HepG2 (cell line): Measurements from ENCODE around the gene TMEM14C. TPM values are rescaled to one million over a fixed set of nuclear protein-coding genes. Genes with fewer than 3 reads are reported as not detected.

Experiments used
- MAFG ChIP-seq: sonication (generic); formaldehyde crosslinking; IDR thresholded peaks from 2 replicates; pipeline ENCODE4 v1.5.1; 2020; ENCODE audit warnings: mild to moderate bottlenecking, missing genetic modification reagents
- SMC3 ChIP-seq: IDR thresholded peaks from 2 replicates; pipeline ENCODE4 v1.6.1; 2011; ENCODE audit warnings: low read length, improper control_type of control experiment
- ZNF337 ChIP-seq: sonication (generic); formaldehyde crosslinking; IDR thresholded peaks from 2 replicates; pipeline ENCODE4 v1.5.1; 2020; ENCODE audit warnings: missing genetic modification reagents, low read depth, mild to moderate bottlenecking, borderline replicate concordance
- ZNF432 ChIP-seq: sonication (generic); formaldehyde crosslinking; IDR thresholded peaks from 2 replicates; pipeline ENCODE4 v1.5.0; 2020; ENCODE audit warnings: missing genetic modification reagents, mild to moderate bottlenecking, borderline replicate concordance
- ZNF543 ChIP-seq: sonication (generic); formaldehyde crosslinking; IDR thresholded peaks from 2 replicates; pipeline ENCODE4 v1.4.0; 2020; ENCODE audit warnings: mild to moderate bottlenecking, missing genetic modification reagents
- ZNF709 ChIP-seq: sonication (generic); formaldehyde crosslinking; IDR thresholded peaks from 2 replicates; pipeline ENCODE4 v1.5.0; 2020; ENCODE audit warnings: mild to moderate bottlenecking, missing genetic modification reagents
- polyA plus RNA-seq, 8 experiments: library from polyadenylated mRNA; depleted of rRNA in 3 of 8; stranded (reverse) in 7 of 8; unstranded in 1 of 8; fragments of >200 nt; fragmentation: Illumina TruSeq in 4 of 8; extraction: Trizol in 4 of 8; gene quantifications; 2 replicates each; pipeline versions ENCODE4 v1.2.1 to v1.2.3, GENCODE V29; 2011 to 2016; ENCODE audit warnings: low read depth in 4 of 8, missing spikeins in 1 of 8, mixed read lengths in 1 of 8; ENCODE audit not compliant: insufficient read depth in 1 of 8
- total RNA-seq, 5 experiments: library from RNA; depleted of rRNA; stranded (reverse); fragments of >200 nt; fragmentation: Illumina TruSeq; extraction: Trizol; gene quantifications; 2 replicates each; pipeline ENCODE4 v1.2.3, GENCODE V29; 2016; ENCODE audit warnings: low read depth in 1 of 5
- TF ChIP-seq, protein P1 (sequence below): sonication (generic); formaldehyde crosslinking; IDR thresholded peaks from 2 replicates; pipeline ENCODE4 v1.4.0; 2020; ENCODE audit warnings: mild to moderate bottlenecking, missing genetic modification reagents
- TF ChIP-seq, protein P2 (sequence below): sonication (generic); formaldehyde crosslinking; conservative IDR thresholded peaks from 2 replicates; pipeline ENCODE4 v1.4.0; 2020; ENCODE audit warnings: mild to moderate bottlenecking, missing genetic modification reagents, moderate library complexity
- TF ChIP-seq, protein P3 (sequence below): sonication (generic); formaldehyde crosslinking; IDR thresholded peaks from 2 replicates; pipeline ENCODE4 v1.5.1; 2020; ENCODE audit warnings: missing genetic modification reagents, mild to moderate bottlenecking, borderline replicate concordance
- TF ChIP-seq, protein P4 (sequence below): sonication (generic); formaldehyde crosslinking; IDR thresholded peaks from 2 replicates; pipeline ENCODE4 v1.4.0; 2020; ENCODE audit warnings: missing genetic modification reagents
- TF ChIP-seq, protein P5 (sequence below): sonication (generic); formaldehyde crosslinking; IDR thresholded peaks from 2 replicates; pipeline ENCODE4 v1.8.1; 2022; ENCODE audit warnings: mild to moderate bottlenecking, missing genetic modification reagents

The TMEM14C gene
- total and polyA plus RNA-seq, 2 of the 13 experiments (the other 11 are each of a cell fraction or from before 2014, with no cell fraction given), result 184 TPM

DNA sequence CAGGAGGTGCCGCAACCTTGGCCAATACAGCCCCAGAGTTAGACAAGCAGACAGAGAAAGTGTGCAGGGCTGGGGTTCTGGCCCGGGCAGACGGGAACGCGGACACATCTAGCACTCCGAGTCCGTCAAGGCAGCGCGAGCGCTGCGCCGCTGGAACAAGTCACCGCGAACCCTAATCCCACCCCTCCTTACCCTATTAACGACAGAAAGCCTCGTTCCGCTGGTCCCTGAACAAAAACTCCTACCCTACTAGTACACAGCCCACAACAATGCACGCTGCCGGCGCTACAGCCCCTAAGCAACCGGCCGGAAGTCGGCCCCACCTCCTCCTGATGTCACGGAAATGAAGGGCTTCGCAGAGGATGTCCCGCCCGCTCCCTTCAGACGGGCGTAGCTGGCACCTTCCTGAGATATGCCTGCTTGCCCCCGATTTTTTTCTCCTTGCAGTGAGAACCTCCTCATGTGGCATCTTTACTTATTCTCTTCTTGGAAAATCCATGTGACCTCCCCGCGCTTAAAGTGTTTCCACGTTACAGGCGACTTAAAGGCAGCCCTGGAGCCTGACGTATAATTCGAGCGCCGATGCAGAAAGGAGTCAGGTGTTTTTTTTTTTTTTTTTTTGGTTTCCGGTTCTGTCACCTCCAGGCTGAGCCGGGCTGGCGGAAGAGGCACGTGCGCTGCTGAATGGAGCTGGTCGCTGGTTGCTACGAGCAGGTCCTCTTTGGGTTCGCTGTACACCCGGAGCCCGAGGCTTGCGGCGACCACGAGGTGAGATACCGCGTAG lies 28.4 kb upstream of the TMEM14C start, which contains the start of the genes C6orf52 and PAK1IP1 (continued):
- TF ChIP-seq ZNF709 (CRISPR knock-in tag) (peak; percentile 84), MAFG (CRISPR knock-in tag) (no peak), ZNF432 (CRISPR knock-in tag) (no peak), SMC3 (no peak; the same call in 1 of the 2 replicates), ZNF337 (0 out of 2 replicates have a peak, but pooled peaks have one; percentile 62), ZNF543 (CRISPR knock-in tag) (0 out of 2 replicates have a peak, but pooled peaks have one; percentile 39)
- TF ChIP-seq, protein P1, sequence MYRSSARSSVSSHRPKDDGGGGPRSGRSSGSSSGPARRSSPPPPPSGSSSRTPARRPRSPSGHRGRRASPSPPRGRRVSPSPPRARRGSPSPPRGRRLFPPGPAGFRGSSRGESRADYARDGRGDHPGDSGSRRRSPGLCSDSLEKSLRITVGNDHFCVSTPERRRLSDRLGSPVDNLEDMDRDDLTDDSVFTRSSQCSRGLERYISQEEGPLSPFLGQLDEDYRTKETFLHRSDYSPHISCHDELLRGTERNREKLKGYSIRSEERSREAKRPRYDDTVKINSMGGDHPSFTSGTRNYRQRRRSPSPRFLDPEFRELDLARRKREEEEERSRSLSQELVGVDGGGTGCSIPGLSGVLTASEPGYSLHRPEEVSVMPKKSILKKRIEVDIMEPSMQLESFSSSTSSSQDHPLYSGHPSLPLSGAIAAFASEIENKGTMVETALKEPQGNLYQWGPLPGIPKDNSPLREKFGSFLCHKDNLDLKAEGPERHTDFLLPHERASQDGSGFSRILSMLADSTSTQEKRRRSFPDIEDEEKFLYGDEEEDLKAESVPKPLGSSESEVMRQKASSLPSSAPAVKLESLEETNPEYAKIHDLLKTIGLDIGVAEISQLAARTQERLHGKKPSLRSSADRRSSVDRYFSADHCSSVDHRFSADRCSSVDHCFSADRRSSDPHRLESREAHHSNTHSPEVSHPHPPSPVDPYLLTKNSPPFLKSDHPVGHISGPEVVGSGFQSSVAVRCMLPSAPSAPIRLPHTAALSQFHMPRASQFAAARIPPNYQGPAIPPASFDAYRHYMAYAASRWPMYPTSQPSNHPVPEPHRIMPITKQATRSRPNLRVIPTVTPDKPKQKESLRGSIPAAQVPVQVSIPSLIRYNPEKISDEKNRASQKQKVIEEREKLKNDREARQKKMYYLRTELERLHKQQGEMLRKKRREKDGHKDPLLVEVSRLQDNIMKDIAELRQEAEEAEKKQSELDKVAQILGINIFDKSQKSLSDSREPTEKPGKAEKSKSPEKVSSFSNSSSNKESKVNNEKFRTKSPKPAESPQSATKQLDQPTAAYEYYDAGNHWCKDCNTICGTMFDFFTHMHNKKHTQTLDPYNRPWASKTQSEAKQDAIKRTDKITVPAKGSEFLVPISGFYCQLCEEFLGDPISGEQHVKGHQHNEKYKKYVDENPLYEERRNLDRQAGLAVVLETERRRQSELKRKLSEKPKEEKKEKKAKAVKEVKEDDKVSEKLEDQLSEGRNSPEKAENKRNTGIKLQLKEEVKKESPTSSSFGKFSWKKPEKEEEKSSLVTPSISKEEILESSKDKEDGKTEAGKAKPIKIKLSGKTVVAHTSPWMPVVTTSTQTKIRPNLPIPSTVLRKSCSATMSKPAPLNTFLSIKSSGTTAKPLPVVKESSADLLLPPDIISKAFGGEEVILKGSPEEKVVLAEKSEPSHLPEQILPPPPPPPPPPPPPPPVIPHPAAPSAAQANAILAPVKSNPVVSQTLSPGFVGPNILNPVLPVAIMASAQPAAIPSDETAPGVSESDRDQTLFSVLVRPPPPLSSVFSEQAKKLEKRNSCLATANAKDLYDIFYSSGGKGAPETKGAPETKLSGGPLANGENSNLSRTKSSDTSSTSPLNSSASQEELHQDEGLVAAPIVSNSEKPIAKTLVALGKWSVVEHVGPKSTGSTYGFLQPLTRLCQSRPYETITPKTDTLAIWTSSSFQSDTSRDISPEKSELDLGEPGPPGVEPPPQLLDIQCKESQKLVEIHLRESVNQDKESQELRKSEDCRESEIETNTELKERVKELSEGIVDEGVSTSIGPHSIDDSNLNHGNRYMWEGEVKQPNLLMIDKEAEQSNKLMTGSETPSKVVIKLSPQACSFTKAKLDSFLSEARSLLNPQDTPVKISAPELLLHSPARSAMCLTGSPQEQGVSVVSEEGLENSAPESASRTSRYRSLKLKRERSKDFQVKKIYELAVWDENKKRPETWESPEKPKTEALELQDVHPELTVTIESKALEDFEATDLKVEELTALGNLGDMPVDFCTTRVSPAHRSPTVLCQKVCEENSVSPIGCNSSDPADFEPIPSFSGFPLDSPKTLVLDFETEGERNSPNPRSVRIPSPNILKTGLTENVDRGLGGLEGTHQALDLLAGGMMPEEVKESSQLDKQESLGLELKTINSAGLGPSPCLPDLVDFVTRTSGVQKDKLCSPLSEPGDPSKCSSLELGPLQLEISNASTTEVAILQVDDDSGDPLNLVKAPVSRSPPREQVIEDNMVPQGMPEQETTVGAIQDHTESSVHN, result 0 out of 2 replicates have a peak, but pooled peaks have one; percentile 3
- TF ChIP-seq, protein P2, sequence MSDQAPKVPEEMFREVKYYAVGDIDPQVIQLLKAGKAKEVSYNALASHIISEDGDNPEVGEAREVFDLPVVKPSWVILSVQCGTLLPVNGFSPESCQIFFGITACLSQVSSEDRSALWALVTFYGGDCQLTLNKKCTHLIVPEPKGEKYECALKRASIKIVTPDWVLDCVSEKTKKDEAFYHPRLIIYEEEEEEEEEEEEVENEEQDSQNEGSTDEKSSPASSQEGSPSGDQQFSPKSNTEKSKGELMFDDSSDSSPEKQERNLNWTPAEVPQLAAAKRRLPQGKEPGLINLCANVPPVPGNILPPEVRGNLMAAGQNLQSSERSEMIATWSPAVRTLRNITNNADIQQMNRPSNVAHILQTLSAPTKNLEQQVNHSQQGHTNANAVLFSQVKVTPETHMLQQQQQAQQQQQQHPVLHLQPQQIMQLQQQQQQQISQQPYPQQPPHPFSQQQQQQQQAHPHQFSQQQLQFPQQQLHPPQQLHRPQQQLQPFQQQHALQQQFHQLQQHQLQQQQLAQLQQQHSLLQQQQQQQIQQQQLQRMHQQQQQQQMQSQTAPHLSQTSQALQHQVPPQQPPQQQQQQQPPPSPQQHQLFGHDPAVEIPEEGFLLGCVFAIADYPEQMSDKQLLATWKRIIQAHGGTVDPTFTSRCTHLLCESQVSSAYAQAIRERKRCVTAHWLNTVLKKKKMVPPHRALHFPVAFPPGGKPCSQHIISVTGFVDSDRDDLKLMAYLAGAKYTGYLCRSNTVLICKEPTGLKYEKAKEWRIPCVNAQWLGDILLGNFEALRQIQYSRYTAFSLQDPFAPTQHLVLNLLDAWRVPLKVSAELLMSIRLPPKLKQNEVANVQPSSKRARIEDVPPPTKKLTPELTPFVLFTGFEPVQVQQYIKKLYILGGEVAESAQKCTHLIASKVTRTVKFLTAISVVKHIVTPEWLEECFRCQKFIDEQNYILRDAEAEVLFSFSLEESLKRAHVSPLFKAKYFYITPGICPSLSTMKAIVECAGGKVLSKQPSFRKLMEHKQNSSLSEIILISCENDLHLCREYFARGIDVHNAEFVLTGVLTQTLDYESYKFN, result no peak; the same call in 1 of the 2 replicates
- TF ChIP-seq, protein P3, sequence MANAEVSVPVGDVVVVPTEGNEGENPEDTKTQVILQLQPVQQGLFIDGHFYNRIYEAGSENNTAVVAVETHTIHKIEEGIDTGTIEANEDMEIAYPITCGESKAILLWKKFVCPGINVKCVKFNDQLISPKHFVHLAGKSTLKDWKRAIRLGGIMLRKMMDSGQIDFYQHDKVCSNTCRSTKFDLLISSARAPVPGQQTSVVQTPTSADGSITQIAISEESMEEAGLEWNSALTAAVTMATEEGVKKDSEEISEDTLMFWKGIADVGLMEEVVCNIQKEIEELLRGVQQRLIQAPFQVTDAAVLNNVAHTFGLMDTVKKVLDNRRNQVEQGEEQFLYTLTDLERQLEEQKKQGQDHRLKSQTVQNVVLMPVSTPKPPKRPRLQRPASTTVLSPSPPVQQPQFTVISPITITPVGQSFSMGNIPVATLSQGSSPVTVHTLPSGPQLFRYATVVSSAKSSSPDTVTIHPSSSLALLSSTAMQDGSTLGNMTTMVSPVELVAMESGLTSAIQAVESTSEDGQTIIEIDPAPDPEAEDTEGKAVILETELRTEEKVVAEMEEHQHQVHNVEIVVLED, result peak; percentile 84
- TF ChIP-seq, protein P4, sequence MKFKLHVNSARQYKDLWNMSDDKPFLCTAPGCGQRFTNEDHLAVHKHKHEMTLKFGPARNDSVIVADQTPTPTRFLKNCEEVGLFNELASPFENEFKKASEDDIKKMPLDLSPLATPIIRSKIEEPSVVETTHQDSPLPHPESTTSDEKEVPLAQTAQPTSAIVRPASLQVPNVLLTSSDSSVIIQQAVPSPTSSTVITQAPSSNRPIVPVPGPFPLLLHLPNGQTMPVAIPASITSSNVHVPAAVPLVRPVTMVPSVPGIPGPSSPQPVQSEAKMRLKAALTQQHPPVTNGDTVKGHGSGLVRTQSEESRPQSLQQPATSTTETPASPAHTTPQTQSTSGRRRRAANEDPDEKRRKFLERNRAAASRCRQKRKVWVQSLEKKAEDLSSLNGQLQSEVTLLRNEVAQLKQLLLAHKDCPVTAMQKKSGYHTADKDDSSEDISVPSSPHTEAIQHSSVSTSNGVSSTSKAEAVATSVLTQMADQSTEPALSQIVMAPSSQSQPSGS (CRISPR knock-in tag), result peak; percentile 37; the same call in 1 of the 2 replicates
- TF ChIP-seq, protein P5, sequence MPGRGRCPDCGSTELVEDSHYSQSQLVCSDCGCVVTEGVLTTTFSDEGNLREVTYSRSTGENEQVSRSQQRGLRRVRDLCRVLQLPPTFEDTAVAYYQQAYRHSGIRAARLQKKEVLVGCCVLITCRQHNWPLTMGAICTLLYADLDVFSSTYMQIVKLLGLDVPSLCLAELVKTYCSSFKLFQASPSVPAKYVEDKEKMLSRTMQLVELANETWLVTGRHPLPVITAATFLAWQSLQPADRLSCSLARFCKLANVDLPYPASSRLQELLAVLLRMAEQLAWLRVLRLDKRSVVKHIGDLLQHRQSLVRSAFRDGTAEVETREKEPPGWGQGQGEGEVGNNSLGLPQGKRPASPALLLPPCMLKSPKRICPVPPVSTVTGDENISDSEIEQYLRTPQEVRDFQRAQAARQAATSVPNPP, result peak; percentile 81; the same call in 1 of the 2 replicates
